ENCODE measurements around the gene BPNT1.
"Not testable (repeated sequence)": the region's sequence is repeated elsewhere in the genome, so short reads cannot be mapped to it uniquely, and the experiment has no call there.

GRCh38 chr1:220110473-220110872 lies 20.9 kb upstream of the BPNT1 start:
- not testable (repeated sequence) for TF ChIP-seq POLR2A, CTCF (IDR thresholded peaks at IDR 0.05)

All from Peyer's patch (tissue), 4 donors.